ENCODE measurements around the gene GP1BA. TPM values are rescaled to one million over a fixed set of nuclear protein-coding genes. Genes with fewer than 3 reads are reported as not detected.

Gene GP1BA
- total RNA-seq, 1 donor from 2014 or later = not detected

- no peaks in the 10 kb centered on the region for H3K36me3 ChIP-seq (ENCODE audit: control insufficient read depth, insufficient read depth, low read length)
- DNase-seq (ENCODE audit: low read depth) = no peak
- no peaks in the 10 kb centered on the region for H3K27me3 ChIP-seq (ENCODE audit: control insufficient read depth, insufficient read depth, low read length)
- H3K4me3 ChIP-seq (ENCODE audit: low read depth, low read length) = no peak overlapping the region
- TF ChIP-seq, protein P1, sequence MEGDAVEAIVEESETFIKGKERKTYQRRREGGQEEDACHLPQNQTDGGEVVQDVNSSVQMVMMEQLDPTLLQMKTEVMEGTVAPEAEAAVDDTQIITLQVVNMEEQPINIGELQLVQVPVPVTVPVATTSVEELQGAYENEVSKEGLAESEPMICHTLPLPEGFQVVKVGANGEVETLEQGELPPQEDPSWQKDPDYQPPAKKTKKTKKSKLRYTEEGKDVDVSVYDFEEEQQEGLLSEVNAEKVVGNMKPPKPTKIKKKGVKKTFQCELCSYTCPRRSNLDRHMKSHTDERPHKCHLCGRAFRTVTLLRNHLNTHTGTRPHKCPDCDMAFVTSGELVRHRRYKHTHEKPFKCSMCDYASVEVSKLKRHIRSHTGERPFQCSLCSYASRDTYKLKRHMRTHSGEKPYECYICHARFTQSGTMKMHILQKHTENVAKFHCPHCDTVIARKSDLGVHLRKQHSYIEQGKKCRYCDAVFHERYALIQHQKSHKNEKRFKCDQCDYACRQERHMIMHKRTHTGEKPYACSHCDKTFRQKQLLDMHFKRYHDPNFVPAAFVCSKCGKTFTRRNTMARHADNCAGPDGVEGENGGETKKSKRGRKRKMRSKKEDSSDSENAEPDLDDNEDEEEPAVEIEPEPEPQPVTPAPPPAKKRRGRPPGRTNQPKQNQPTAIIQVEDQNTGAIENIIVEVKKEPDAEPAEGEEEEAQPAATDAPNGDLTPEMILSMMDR (IDR thresholded peaks at IDR 0.05; ENCODE audit: insufficient read depth, low read length, poor library complexity, severe bottlenecking) = no peak
Observed at GRCh38 chr17:4965311-4965986, 33.4 kb downstream of the GP1BA start.

GRCh38 chr17:4966844-4967538, 34.9 kb downstream of the GP1BA start:
- Histone ChIP-seq H3K36me3 (ENCODE audit: control insufficient read depth, insufficient read depth, low read length) (no peaks in the 10 kb centered on the region), H3K4me3 (ENCODE audit: low read depth, low read length) (peak overlapping the region; percentile 63), H3K27me3 (ENCODE audit: control insufficient read depth, insufficient read depth, low read length) (no peaks in the 10 kb centered on the region)
- TF ChIP-seq, protein P1 (IDR thresholded peaks at IDR 0.05; ENCODE audit: insufficient read depth, low read length, poor library complexity, severe bottlenecking) = no peak
- DNase-seq (ENCODE audit: low read depth) = peak; percentile 97

- Histone ChIP-seq H3K27me3 (ENCODE audit: control insufficient read depth, insufficient read depth, low read length) (no peaks in the 10 kb centered on the region), H3K36me3 (ENCODE audit: control insufficient read depth, insufficient read depth, low read length) (no peaks in the 10 kb centered on the region), H3K4me3 (ENCODE audit: low read depth, low read length) (peak within 1 kb of the TSS; percentile 63)
- DNase-seq (ENCODE audit: low read depth) = no peak
- TF ChIP-seq, protein P1 (IDR thresholded peaks at IDR 0.05; ENCODE audit: insufficient read depth, low read length, poor library complexity, severe bottlenecking) = no peak
Observed at GRCh38 chr17:4967539-4968485, 35.7 kb downstream of the GP1BA start, which contains the start of gene SPAG7. Gene SPAG7, minus strand, starts transcription at chr17:4967817. Its CDS starts 13 bp downstream, at chr17:4967804.

DNA sequence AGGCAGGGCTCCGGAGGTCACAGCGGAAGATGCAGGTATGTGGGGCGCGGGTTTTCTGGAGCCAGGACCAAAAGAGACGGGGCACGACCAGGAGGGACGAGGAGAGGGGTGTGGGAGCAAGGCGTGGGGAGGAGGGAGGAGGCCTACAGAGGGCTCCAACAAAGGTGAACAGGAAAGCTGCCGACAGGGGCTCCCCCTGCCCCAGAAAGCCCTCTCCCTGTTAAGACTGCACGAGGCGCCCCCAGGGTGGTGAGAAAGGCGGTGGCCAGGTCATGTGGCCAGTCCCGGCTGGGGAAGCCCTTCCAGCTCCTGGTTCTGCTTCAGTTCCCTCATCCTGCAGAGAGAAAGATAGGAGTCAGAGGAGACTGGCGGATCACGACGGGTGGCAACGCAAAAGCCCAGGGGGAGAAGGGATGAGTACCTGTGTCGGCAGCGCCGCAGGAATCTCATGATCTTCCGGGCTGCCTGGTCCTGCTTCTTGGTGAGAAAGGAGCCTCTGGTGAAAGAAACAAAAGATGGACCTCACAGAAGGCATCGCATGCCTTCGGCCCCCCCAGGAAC, 36.5 kb downstream of the GP1BA start:
- Histone ChIP-seq H3K27me3 (ENCODE audit: control insufficient read depth, insufficient read depth, low read length) (no peaks in the 10 kb centered on the region), H3K36me3 (ENCODE audit: control insufficient read depth, insufficient read depth, low read length) (no peaks in the 10 kb centered on the region), H3K4me3 (ENCODE audit: low read depth, low read length) (peak overlapping the region; percentile 63)
- TF ChIP-seq, protein P1 (IDR thresholded peaks at IDR 0.05; ENCODE audit: insufficient read depth, low read length, poor library complexity, severe bottlenecking) = no peak
- no peak for DNase-seq (ENCODE audit: low read depth)

DNA sequence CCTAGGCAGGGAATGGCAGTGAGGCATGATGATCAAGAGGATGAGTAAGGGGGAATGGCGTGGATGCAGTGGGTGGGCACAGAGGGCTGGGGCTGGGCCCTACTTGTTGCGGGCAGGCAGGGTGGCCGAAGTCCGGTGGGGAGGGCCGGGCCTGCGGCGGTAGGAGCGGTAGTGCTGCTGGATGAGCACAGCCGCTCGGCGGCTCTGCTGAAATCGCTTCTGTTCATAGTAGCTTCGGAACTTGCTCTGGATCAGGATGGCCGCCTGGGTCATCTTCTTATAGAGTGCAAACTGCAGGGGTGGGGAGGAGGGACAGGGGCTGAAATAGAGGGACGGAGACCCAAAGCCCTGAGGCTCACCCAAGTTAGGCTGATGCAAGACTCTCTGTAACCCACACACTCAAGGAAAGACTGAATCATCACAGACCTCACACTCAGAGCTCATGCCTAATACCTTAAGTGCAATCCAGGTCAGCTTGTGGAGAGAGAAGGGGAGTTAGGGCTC, 37.0 kb downstream of the GP1BA start:
- H3K27me3 ChIP-seq (ENCODE audit: control insufficient read depth, insufficient read depth, low read length) = no peaks in the 10 kb centered on the region
- H3K4me3 ChIP-seq (ENCODE audit: low read depth, low read length) = peak overlapping the region; percentile 63
- no peaks in the 10 kb centered on the region for H3K36me3 ChIP-seq (ENCODE audit: control insufficient read depth, insufficient read depth, low read length)
- TF ChIP-seq, protein P1 (IDR thresholded peaks at IDR 0.05; ENCODE audit: insufficient read depth, low read length, poor library complexity, severe bottlenecking) = no peak
- DNase-seq (ENCODE audit: low read depth) = peak; percentile 82

Measured in kidney epithelial cell (primary cell).